ENCODE measurements around the gene HSPB6.

HSPB6 gene

DNA sequence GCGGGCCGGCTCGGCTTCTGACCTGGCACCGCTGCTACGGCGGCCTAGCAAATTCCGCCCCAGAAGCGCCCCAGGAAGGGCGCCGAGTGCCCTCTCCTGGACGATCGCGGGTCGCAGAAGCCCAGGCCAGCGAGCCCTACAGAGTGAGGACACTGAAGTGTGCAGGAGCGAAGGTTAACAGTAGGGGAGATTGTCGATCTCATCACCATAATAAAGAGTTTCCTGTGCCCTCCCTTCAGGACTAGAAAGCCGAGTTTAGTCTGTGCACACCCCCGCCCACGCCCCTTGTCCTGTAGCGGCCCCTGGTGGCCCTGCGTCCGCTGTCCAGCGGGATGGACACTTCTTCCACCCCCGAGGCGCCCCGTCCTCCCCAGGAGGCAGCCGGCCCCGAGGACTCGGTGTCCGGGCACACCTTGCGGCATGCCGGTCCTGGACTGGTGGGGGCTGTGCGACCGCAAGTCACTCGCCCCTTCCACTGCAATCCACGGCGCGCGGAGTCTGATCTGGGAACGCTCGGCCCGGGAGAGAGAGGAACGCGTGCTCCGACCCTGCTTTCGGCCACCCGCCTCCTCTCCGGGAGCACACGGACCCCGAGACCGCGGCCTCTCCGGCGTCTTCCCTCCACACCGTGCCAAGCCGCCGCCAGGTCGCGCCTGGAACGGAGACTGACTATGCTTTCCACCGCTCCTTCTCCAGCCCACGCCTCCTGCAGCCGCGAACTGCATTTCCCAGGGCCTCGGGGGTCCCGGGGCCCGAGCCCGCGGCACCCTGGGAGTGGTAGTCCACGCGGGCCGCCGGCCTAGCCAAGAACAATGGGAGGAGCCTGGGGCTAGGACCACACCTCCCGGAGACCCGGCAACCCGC is 39.8 kb downstream of the HSPB6 start:
- peak; percentile 99 for DNase-seq (ENCODE audit: low spot score)

DNA sequence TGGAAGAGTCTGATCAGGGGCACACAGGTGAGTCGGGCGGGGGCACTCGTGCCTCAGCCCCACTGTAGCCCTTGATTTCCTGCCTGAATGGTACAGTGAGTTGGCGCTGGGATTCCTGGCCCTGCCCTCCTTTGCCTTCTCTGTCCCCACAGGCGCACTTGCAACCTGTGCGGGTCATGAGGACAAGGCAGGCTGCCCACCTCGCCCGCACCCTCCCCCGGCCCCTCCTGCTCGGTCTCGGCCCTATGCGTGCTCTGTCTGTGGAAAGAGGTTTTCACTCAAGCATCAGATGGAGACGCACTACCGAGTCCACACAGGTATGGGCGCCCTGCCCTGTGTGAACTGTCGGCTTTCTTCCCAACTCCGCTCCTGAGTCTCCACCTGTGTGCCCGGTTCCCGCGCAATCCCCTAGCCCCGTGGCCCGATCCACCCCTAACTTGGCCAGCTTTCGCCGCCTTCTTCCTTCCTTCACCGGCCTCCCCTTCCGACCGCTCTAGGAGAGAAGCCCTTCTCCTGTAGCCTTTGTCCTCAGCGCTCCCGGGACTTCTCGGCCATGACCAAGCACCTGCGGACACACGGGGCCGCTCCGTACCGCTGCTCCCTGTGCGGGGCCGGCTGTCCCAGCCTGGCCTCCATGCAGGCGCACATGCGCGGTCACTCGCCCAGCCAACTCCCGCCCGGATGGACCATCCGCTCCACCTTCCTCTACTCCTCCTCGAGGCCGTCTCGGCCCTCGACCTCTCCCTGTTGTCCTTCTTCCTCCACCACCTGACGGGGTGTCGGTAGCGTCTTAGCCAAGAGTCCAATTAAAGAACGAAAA is 40.6 kb downstream of the HSPB6 start:
- peak; percentile 64 for DNase-seq (ENCODE audit: low spot score)

DNA sequence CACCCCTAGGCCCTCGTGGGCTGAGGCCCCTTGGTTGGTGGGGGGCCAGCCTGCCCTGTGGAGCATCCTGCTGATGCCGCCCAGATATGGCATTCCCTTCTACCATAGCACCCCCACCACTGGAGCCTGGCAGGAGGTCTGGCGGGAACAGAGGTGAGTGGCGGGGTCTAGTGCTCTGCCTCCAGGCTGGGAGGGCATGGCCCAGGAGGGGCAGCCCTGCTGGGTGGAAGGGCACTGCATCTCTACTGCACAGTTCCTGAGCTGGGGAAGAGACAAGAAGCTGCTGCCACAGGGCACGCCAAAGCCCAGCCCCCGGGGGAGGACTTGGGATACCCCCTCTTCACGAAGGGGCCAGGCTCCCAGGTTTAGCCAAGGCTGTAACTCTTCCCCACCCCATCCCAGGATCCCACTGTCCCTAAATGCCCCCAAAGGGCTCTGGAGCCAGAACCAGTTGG is 41.4 kb downstream of the HSPB6 start:
- no peak for DNase-seq (ENCODE audit: low spot score)

DNA sequence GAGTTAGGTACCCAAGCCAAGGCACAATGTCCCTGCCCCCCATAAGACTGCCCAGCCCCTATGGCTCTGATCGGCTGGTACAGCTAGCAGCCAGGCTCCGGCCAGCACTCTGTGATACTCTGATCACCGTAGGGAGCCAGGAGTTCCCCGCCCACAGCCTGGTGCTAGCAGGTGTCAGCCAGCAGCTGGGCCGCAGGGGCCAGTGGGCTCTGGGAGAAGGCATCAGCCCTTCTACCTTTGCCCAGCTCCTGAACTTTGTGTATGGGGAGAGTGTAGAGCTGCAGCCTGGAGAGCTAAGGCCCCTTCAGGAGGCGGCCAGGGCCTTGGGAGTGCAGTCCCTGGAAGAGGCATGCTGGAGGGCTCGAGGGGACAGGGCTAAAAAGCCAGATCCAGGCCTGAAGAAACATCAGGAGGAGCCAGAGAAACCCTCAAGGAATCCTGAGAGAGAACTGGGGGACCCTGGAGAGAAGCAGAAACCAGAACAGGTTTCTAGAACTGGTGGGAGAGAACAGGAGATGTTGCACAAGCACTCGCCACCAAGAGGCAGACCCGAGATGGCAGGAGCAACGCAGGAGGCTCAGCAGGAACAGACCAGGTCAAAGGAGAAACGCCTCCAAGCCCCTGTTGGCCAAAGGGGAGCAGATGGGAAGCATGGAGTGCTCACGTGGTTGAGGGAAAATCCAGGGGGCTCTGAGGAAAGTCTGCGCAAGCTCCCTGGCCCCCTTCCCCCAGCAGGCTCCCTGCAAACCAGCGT is 42.1 kb downstream of the HSPB6 start:
- DNase-seq (ENCODE audit: low spot score): no peak

DNA sequence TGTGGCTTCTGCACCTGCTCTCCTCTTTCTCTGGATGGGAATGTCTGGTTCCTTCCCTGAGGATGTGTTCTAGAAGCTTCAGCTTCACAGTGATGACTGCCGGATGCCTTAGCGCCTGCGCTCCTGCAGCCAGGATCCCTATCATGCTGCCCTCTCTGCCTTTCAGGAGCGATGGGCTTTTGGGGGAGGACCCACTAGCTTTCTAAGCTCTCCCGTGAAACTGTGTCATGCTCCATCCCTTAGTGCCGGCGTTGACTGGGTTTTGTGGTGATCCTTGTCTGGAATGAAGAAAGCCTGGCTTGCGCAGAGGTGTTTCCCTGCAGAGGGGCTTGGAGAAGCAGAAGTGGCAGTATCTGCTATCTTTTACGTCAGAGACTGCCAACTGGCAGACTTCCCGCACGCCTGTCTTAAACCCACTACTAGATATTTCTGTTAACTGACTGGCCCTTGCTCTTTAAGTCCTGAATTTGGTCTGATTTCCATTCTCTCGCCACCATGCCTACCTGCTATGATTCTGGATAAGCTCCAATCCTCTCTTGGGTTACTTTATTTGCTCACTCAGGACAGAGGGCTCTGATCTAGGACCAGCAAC is 42.8 kb downstream of the HSPB6 start:
- DNase-seq (ENCODE audit: low spot score): no peak

DNA sequence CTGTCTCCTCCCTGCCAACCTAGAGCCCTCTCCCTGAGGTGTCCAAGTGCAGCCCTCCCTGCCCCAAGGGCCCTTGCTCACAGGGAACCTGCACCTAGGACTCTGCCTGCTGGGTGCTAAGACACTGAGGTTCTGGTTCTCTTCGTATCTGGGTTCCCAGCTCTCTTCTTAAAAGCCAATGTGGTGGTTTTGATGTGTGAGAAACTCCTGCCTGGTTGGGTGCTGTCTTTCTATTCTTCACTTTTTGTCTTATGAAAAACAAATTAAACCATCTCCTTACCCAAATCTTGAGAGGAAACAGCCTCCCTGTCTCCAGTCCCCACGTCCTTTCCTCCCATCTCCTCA is 43.4 kb downstream of the HSPB6 start:
- DNase-seq (ENCODE audit: low spot score): no peak

DNA sequence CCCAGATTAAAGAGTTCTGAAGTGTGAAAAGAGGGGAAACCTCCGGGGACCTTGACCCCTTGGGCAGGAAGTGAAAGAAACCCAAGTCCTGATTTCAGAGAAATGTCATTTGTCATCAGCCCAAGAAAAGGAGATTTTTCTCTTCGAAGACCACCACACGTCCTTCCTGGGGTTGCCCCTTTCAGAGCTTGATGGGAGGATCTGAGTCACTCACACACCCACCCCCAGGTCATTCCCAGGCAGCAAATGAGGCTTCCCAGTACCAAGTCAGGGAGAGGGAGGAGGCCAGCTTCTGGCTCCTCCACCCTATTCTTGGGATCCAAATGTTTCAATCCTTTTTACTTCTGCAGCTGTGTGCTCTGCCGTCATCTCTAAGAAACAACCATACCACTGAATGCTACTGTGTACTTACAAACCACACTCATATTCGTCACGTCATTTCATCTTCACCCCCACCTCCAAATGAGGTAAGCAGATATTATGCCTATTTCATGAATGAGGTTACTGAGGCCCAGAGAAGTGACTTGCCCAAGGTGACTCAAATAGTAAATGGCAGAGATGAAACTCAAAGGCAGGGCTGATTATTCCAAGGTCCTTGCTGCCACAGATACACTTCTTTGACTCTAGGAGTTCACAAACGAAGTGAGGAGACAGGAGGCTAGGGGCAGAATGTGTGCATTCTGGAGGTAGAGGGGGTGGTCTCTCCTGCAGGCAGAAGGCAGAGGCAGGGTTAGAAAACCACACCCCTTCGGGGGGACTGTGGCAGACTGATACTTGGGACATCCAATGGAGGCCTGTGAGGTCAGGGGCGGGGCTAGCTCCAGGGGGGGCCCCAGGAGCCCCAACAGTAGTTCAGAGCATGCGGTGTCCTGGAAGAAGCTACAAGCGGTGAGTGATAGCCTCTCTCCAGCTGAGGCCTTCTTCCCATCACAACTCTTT is 44.0 kb downstream of the HSPB6 start:
- no peak for DNase-seq (ENCODE audit: low spot score)

DNA sequence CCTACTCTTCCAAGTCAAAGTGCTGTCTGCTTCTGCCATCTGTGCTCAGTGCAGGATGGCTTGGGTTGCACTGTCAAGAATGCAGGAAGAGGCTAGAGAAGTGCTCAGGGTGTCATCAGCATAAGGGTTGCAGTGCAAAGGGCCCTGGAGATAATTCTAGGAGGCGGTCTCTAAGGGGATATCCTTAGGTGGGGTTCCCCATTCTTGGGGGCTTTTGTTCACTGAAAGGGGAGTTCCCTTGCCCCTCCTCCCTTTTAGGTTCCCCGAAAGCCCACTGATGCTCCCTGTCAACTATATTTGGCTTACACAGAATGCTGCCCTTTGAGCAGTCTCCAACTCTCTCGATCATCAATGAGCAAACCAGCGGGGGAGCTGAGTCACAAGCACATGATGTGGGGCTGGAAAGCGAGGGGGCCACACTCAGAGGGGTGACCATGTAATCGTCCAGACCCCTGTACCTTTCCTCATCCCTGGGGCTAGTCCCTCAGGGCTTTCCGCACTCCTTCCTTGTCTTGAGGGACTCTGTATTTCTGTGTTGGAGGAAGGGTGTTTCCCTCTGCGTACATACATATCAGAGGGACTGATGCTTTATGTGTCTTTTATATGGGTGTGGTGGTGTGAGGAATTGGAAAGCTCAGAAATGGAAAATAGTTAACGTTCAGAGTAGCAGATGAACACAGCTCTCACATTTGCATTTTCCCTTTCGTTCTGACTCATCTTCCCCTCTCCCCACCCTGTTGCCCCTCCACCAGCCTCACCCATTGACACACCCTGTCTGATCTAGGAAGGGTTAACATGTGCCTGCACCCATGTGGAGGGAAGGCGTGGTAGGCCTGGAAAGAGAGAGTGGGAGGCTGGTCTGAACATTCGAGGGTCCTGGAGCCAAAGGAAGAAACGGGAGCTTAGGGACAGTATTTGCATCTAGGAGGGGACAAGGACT is 45.8 kb downstream of the HSPB6 start:
- DNase-seq (ENCODE audit: low spot score): peak; percentile 36

DNA sequence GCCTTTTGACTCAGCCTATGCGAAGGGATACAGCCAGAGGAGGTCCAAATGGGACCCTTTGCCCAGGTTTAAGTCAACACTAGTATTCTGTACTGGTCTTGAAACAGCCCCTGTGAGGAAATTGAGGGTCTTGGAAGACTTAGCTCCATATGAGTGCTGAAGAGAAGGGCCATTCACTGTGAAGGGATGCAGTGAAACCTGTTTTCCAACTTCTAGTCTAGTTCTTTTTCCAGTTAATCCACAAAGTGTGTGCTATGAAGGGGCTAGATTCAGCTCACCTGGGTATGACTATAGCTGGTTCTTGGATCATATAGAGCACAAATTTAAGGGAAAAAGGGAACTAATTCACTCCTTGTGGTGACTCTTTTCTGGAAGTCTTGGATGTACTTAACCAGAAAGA is 48.4 kb downstream of the HSPB6 start:
- DNase-seq (ENCODE audit: low spot score): no peak

Measured in SW480 (cell line).